ENCODE measurements around the gene COG1.

Gene COG1

GRCh38 chr17:73194514-73195222, 1.8 kb downstream of the COG1 start:
- H3K27me3 ChIP-seq (ENCODE audit: control insufficient read depth, insufficient read depth, low read length): no peaks in the 10 kb centered on the region
- peaks cover 34% of the 10 kb centered on the region for H3K36me3 ChIP-seq (ENCODE audit: insufficient read depth, low read length)
- H3K4me3 ChIP-seq (ENCODE audit: low read length): peak overlapping the region; percentile 53
- no peak overlapping the region for H3K9ac ChIP-seq (ENCODE audit: low read depth, low read length)
- no peaks in the 10 kb centered on the region for H3K9me3 ChIP-seq (replicated peaks; ENCODE audit: low read length)
- H3K4me1 ChIP-seq (ENCODE audit: control insufficient read depth, insufficient read depth, low read length): peaks cover 13% of the 10 kb centered on the region
- H3K4me2 ChIP-seq (ENCODE audit: low read length): peak overlapping the region; percentile 75

GRCh38 chr17:73196500-73196899, 3.6 kb downstream of the COG1 start:
- no peak overlapping the region for H3K4me2 ChIP-seq (ENCODE audit: low read length)

GRCh38 chr17:73197161-73197560, 4.3 kb downstream of the COG1 start:
- peaks cover 11% of the 10 kb centered on the region for H3K4me1 ChIP-seq (ENCODE audit: control insufficient read depth, insufficient read depth, low read length)
- no peaks in the 10 kb centered on the region for H3K27me3 ChIP-seq (ENCODE audit: control insufficient read depth, insufficient read depth, low read length)
- no peak overlapping the region for H3K4me2 ChIP-seq (ENCODE audit: low read length)
- peaks cover 57% of the 10 kb centered on the region for H3K36me3 ChIP-seq (ENCODE audit: insufficient read depth, low read length)
- no peak overlapping the region for H3K9ac ChIP-seq (ENCODE audit: low read depth, low read length)
- no peak overlapping the region for H3K4me3 ChIP-seq (ENCODE audit: low read length)
- no peaks in the 10 kb centered on the region for H3K9me3 ChIP-seq (replicated peaks; ENCODE audit: low read length)

More at GRCh38 chr17:73196500-73196899, 3.6 kb downstream of the COG1 start:
- Histone ChIP-seq H3K9ac (ENCODE audit: low read depth, low read length) (no peak overlapping the region), H3K36me3 (ENCODE audit: insufficient read depth, low read length) (peaks cover 53% of the 10 kb centered on the region), H3K9me3 (replicated peaks; ENCODE audit: low read length) (no peaks in the 10 kb centered on the region), H3K27me3 (ENCODE audit: control insufficient read depth, insufficient read depth, low read length) (no peaks in the 10 kb centered on the region), H3K4me3 (ENCODE audit: low read length) (no peak overlapping the region), H3K4me1 (ENCODE audit: control insufficient read depth, insufficient read depth, low read length) (peaks cover 16% of the 10 kb centered on the region)

- H3K9me3 ChIP-seq (replicated peaks; ENCODE audit: low read length): no peaks in the 10 kb centered on the region
- no peak overlapping the region for H3K9ac ChIP-seq (ENCODE audit: low read depth, low read length)
- H3K27me3 ChIP-seq (ENCODE audit: control insufficient read depth, insufficient read depth, low read length): no peaks in the 10 kb centered on the region
- H3K36me3 ChIP-seq (ENCODE audit: insufficient read depth, low read length): peaks cover 69% of the 10 kb centered on the region
- no peak overlapping the region for H3K4me2 ChIP-seq (ENCODE audit: low read length)
- peaks cover 14% of the 10 kb centered on the region for H3K4me1 ChIP-seq (ENCODE audit: control insufficient read depth, insufficient read depth, low read length)
- H3K4me3 ChIP-seq (ENCODE audit: low read length): no peak overlapping the region
These were observed 5.5 kb downstream of the COG1 start for GRCh38 chr17:73198201-73198929.

DNA sequence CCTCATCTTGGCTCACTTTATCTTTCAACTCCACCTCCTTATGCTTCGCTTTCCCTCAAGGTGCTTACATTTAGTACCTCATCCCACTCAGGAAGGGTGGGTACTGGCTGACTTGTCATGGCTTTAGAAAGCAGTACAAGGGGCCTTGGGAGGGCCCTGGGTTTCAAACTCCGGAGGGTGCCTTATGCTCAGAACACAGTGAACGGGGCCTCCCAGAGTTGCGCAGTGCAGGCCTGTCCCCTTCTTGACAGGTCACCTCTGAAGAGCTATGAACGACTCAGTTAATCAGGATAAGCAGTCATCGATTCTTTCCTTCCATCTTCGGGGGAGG, 6.0 kb downstream of the COG1 start:
- no peak overlapping the region for H3K4me2 ChIP-seq (ENCODE audit: low read length)
- no peaks in the 10 kb centered on the region for H3K27me3 ChIP-seq (ENCODE audit: control insufficient read depth, insufficient read depth, low read length)
- peaks cover 15% of the 10 kb centered on the region for H3K4me1 ChIP-seq (ENCODE audit: control insufficient read depth, insufficient read depth, low read length)
- peaks cover 74% of the 10 kb centered on the region for H3K36me3 ChIP-seq (ENCODE audit: insufficient read depth, low read length)
- no peak overlapping the region for H3K9ac ChIP-seq (ENCODE audit: low read depth, low read length)
- no peak overlapping the region for H3K4me3 ChIP-seq (ENCODE audit: low read length)
- H3K9me3 ChIP-seq (replicated peaks; ENCODE audit: low read length): no peaks in the 10 kb centered on the region

- Histone ChIP-seq H3K36me3 (ENCODE audit: insufficient read depth, low read length) (peaks cover 81% of the 10 kb centered on the region), H3K9me3 (replicated peaks; ENCODE audit: low read length) (no peaks in the 10 kb centered on the region), H3K4me2 (ENCODE audit: low read length) (no peak overlapping the region), H3K4me3 (ENCODE audit: low read length) (no peak overlapping the region), H3K27me3 (ENCODE audit: control insufficient read depth, insufficient read depth, low read length) (no peaks in the 10 kb centered on the region), H3K4me1 (ENCODE audit: control insufficient read depth, insufficient read depth, low read length) (peaks cover 11% of the 10 kb centered on the region), H3K9ac (ENCODE audit: low read depth, low read length) (no peak overlapping the region)
These were observed 7.0 kb downstream of the COG1 start for GRCh38 chr17:73199751-73200317.

DNA sequence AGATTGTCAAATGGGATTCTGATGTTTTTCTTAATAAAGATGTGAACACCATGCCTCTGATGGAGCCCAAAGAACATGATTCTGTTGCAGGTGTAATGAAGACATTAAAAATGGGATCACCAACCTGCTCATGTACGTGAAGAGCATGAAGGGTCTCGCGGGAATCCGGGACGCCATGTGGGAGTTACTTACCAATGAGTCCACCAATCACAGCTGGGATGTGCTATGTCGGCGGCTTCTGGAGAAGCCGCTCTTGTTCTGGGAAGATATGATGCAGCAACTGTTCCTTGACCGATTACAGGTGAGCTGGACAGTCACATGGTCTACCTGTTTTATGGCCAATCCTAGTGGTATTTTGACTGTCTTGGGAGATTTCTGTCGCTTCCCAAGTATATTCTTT, 7.6 kb downstream of the COG1 start:
- no peak overlapping the region for H3K4me3 ChIP-seq (ENCODE audit: low read length)
- peaks cover 86% of the 10 kb centered on the region for H3K36me3 ChIP-seq (ENCODE audit: insufficient read depth, low read length)
- H3K9me3 ChIP-seq (replicated peaks; ENCODE audit: low read length): no peaks in the 10 kb centered on the region
- H3K9ac ChIP-seq (ENCODE audit: low read depth, low read length): no peak overlapping the region
- no peak overlapping the region for H3K4me2 ChIP-seq (ENCODE audit: low read length)
- no peaks in the 10 kb centered on the region for H3K27me3 ChIP-seq (ENCODE audit: control insufficient read depth, insufficient read depth, low read length)
- peaks cover 6% of the 10 kb centered on the region for H3K4me1 ChIP-seq (ENCODE audit: control insufficient read depth, insufficient read depth, low read length)

DNA sequence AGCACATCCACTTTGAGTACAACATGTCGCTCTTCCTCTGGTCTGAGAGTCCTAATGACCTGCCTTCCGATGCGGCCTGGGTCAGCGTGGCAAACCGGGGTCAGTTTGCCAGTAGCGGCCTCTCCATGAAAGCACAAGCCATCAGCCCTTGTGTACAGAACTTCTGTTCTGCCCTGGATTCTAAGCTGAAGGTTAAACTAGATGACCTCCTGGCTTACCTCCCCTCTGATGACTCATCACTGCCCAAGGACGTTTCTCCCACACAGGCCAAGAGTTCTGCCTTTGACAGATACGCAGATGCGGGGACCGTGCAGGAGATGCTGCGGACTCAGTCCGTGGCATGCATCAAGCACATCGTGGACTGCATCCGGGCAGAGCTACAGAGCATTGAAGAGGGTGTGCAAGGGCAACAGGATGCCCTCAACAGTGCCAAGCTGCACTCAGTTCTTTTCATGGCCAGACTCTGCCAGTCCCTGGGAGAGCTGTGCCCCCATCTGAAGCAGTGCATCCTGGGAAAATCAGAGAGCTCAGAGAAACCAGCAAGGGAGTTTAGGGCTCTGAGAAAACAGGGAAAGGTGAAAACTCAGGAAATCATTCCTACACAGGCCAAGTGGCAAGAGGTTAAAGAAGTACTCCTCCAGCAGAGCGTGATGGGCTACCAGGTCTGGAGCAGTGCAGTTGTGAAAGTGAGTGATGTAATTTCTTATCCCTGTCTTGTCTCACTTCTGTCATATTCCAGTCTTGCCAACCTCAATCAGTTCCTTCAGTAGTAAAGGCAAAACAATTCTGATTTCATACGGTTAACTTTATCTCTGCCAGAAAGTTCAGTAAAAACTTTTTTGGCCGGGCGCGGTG, 8.6 kb downstream of the COG1 start:
- peaks cover 6% of the 10 kb centered on the region for H3K4me1 ChIP-seq (ENCODE audit: control insufficient read depth, insufficient read depth, low read length)
- H3K36me3 ChIP-seq (ENCODE audit: insufficient read depth, low read length): peaks cover 94% of the 10 kb centered on the region
- H3K4me3 ChIP-seq (ENCODE audit: low read length): no peak overlapping the region
- no peak overlapping the region for H3K9ac ChIP-seq (ENCODE audit: low read depth, low read length)
- H3K4me2 ChIP-seq (ENCODE audit: low read length): no peak overlapping the region
- no peaks in the 10 kb centered on the region for H3K9me3 ChIP-seq (replicated peaks; ENCODE audit: low read length)
- no peaks in the 10 kb centered on the region for H3K27me3 ChIP-seq (ENCODE audit: control insufficient read depth, insufficient read depth, low read length)

- Histone ChIP-seq H3K4me3 (ENCODE audit: low read length) (no peak overlapping the region), H3K9ac (ENCODE audit: low read depth, low read length) (no peak overlapping the region), H3K4me1 (ENCODE audit: control insufficient read depth, insufficient read depth, low read length) (peaks cover 6% of the 10 kb centered on the region), H3K9me3 (replicated peaks; ENCODE audit: low read length) (no peaks in the 10 kb centered on the region), H3K36me3 (ENCODE audit: insufficient read depth, low read length) (peaks cover 92% of the 10 kb centered on the region), H3K27me3 (ENCODE audit: control insufficient read depth, insufficient read depth, low read length) (no peaks in the 10 kb centered on the region), H3K4me2 (ENCODE audit: low read length) (no peak overlapping the region)
These were observed 10.4 kb downstream of the COG1 start for GRCh38 chr17:73203135-73203787.

- Histone ChIP-seq H3K27me3 (ENCODE audit: control insufficient read depth, insufficient read depth, low read length) (no peaks in the 10 kb centered on the region), H3K4me2 (ENCODE audit: low read length) (no peak overlapping the region), H3K4me3 (ENCODE audit: low read length) (no peak overlapping the region), H3K9me3 (replicated peaks; ENCODE audit: low read length) (no peaks in the 10 kb centered on the region), H3K9ac (ENCODE audit: low read depth, low read length) (no peak overlapping the region), H3K36me3 (ENCODE audit: insufficient read depth, low read length) (peaks cover 92% of the 10 kb centered on the region), H3K4me1 (ENCODE audit: control insufficient read depth, insufficient read depth, low read length) (peaks cover 6% of the 10 kb centered on the region)
These were observed 11.1 kb downstream of the COG1 start for GRCh38 chr17:73203788-73204479.
